ENCODE data around the gene PXN.

DNA sequence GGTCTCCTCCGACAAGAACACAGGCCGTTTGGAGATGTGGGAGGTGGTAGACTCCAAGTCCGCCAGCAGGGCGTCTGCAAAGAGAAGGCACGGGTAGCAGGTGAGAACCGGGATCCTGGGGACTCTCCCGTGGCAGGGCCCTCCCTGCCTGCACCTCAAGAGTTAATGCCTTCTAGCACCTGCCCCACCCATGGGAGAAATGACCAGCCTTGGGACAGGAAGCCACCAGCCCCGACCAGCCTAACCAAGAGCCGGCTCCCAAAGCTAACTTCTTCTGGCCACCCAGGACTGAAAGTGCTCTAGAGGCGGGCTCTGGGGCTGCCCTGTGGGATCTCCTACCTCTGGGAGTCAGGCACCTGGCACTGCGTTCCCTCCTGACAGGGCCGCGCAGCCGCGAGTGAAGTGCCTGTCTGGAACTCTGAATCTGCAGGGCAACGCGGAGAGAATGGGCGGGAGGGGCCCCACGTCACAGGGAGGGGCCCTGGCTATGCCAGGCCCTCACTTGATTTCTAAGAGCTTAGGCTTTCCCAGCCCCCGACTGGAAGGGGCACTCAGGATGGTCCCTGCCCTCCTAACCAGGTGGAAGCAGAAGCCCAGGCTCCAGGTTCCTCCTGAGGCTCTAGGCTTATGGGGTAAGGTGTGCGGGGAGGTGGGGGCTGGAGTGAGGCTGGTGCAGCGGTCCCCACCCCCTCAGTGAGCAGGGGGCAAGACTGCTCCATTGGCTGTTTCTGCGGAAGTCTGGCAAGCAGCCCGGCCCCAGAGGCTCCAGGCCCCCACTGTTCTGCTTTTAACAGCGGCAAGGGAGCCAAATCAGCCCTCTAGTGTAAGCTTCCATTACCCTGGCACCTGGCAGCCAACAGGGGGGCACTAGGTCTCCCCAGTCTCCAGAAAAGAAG is 41.0 kb downstream of the PXN start:
- TF ChIP-seq, protein P1, sequence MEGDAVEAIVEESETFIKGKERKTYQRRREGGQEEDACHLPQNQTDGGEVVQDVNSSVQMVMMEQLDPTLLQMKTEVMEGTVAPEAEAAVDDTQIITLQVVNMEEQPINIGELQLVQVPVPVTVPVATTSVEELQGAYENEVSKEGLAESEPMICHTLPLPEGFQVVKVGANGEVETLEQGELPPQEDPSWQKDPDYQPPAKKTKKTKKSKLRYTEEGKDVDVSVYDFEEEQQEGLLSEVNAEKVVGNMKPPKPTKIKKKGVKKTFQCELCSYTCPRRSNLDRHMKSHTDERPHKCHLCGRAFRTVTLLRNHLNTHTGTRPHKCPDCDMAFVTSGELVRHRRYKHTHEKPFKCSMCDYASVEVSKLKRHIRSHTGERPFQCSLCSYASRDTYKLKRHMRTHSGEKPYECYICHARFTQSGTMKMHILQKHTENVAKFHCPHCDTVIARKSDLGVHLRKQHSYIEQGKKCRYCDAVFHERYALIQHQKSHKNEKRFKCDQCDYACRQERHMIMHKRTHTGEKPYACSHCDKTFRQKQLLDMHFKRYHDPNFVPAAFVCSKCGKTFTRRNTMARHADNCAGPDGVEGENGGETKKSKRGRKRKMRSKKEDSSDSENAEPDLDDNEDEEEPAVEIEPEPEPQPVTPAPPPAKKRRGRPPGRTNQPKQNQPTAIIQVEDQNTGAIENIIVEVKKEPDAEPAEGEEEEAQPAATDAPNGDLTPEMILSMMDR (IDR thresholded peaks at IDR 0.05; ENCODE audit: low read depth, low read length, missing input control) = no peak
- TF ChIP-seq GABPA (IDR thresholded peaks at IDR 0.05 in 1 of 2, conservative IDR thresholded peaks at IDR 0.05 in 1 of 2) (no peak), NR2F2 (IDR thresholded peaks at IDR 0.05) (no peak), HNF4A (conservative IDR thresholded peaks at IDR 0.05) (no peak), RAD21 (IDR thresholded peaks at IDR 0.05) (no peak), TAF1 (conservative IDR thresholded peaks at IDR 0.05) (no peak)
- TF ChIP-seq, protein P2, sequence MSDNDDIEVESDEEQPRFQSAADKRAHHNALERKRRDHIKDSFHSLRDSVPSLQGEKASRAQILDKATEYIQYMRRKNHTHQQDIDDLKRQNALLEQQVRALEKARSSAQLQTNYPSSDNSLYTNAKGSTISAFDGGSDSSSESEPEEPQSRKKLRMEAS (IDR thresholded peaks at IDR 0.05) = no peak
- TF ChIP-seq, protein P3, sequence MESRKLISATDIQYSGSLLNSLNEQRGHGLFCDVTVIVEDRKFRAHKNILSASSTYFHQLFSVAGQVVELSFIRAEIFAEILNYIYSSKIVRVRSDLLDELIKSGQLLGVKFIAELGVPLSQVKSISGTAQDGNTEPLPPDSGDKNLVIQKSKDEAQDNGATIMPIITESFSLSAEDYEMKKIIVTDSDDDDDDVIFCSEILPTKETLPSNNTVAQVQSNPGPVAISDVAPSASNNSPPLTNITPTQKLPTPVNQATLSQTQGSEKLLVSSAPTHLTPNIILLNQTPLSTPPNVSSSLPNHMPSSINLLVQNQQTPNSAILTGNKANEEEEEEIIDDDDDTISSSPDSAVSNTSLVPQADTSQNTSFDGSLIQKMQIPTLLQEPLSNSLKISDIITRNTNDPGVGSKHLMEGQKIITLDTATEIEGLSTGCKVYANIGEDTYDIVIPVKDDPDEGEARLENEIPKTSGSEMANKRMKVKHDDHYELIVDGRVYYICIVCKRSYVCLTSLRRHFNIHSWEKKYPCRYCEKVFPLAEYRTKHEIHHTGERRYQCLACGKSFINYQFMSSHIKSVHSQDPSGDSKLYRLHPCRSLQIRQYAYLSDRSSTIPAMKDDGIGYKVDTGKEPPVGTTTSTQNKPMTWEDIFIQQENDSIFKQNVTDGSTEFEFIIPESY (IDR thresholded peaks at IDR 0.05) = no peak
- TF ChIP-seq, protein P4, sequence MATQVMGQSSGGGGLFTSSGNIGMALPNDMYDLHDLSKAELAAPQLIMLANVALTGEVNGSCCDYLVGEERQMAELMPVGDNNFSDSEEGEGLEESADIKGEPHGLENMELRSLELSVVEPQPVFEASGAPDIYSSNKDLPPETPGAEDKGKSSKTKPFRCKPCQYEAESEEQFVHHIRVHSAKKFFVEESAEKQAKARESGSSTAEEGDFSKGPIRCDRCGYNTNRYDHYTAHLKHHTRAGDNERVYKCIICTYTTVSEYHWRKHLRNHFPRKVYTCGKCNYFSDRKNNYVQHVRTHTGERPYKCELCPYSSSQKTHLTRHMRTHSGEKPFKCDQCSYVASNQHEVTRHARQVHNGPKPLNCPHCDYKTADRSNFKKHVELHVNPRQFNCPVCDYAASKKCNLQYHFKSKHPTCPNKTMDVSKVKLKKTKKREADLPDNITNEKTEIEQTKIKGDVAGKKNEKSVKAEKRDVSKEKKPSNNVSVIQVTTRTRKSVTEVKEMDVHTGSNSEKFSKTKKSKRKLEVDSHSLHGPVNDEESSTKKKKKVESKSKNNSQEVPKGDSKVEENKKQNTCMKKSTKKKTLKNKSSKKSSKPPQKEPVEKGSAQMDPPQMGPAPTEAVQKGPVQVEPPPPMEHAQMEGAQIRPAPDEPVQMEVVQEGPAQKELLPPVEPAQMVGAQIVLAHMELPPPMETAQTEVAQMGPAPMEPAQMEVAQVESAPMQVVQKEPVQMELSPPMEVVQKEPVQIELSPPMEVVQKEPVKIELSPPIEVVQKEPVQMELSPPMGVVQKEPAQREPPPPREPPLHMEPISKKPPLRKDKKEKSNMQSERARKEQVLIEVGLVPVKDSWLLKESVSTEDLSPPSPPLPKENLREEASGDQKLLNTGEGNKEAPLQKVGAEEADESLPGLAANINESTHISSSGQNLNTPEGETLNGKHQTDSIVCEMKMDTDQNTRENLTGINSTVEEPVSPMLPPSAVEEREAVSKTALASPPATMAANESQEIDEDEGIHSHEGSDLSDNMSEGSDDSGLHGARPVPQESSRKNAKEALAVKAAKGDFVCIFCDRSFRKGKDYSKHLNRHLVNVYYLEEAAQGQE (IDR thresholded peaks at IDR 0.05) = no peak
